Neural progenitor cell (in vitro differentiated cells): ENCODE results near the gene NKD1. TPM values are rescaled to one million over a fixed set of nuclear protein-coding genes. Genes with fewer than 3 reads are reported as not detected.

Source experiments
- DNase-seq: peaks from one replicate; pipeline ENCODE4 v3.0.0-alpha.2; 2016; ENCODE audit warnings: low spot score
- H2AFZ ChIP-seq: fragments of 200-600 bp; sonication (generic); replicated peaks from 2 replicates; pipeline ENCODE4 v1.6.1; 2016; ENCODE audit warnings: antibody characterized with exemption
- H3F3A ChIP-seq: fragments of 200-600 bp; sonication (generic); 2 replicates; pipeline ENCODE4 v1.6.1; 2016; ENCODE audit warnings: antibody characterized with exemption, low read depth
- H3K27ac ChIP-seq: fragments of 200-600 bp; sonication (generic); 2 replicates; pipeline ENCODE4 v1.5.1; 2016; ENCODE audit warnings: mild to moderate bottlenecking
- H3K27me3 ChIP-seq: fragments of 200-600 bp; sonication (generic); 2 replicates; pipeline ENCODE4 v1.6.1; 2016; ENCODE audit warnings: mild to moderate bottlenecking, moderate library complexity
- H3K36me3 ChIP-seq: fragments of 200-600 bp; sonication (generic); 2 replicates; pipeline ENCODE4 v1.5.1; 2016
- H3K4me1 ChIP-seq: fragments of 200-600 bp; sonication (generic); 2 replicates; pipeline ENCODE4 v1.6.1; 2016; ENCODE audit warnings: mixed run types
- H3K4me2 ChIP-seq: fragments of 200-600 bp; sonication (generic); 2 replicates; pipeline ENCODE4 v1.6.1; 2016
- H3K4me3 ChIP-seq: fragments of 200-600 bp; sonication (generic); 2 replicates; pipeline ENCODE4 v1.5.1; 2016
- H3K79me2 ChIP-seq: fragments of 200-600 bp; sonication (generic); 2 replicates; pipeline ENCODE4 v1.6.1; 2016; ENCODE audit warnings: low read depth
- H3K9ac ChIP-seq: fragments of 200-600 bp; sonication (generic); 2 replicates; pipeline ENCODE4 v1.6.1; 2016
- H3K9me3 ChIP-seq: fragments of 200-600 bp; sonication (generic); 2 replicates; pipeline ENCODE4 v1.5.1; 2016; ENCODE audit warnings: low read depth
- H4K20me1 ChIP-seq: fragments of 200-600 bp; sonication (generic); 2 replicates; pipeline ENCODE4 v1.6.1; 2016; ENCODE audit warnings: low read depth
- H3K27ac Mint-ChIP-seq: 3 replicates; pipeline ENCODE4 v1.8.0; 2021; ENCODE audit warnings: mixed read lengths
- H3K27me3 Mint-ChIP-seq: 2 replicates; pipeline ENCODE4 v1.8.0; 2022; ENCODE audit warnings: low read depth, mild to moderate bottlenecking, inconsistent platforms, moderate library complexity, mixed read lengths; ENCODE audit not compliant: insufficient read depth
- H3K36me3 Mint-ChIP-seq: 3 replicates; pipeline ENCODE4 v1.8.0; 2021; ENCODE audit warnings: mixed read lengths
- H3K4me1 Mint-ChIP-seq: 3 replicates; pipeline ENCODE4 v1.8.0; 2021; ENCODE audit warnings: mixed read lengths
- H3K4me3 Mint-ChIP-seq: 3 replicates; pipeline ENCODE4 v1.8.0; 2021; ENCODE audit warnings: mild to moderate bottlenecking, moderate library complexity, mixed read lengths
- H3K9me3 Mint-ChIP-seq: 3 replicates; pipeline ENCODE4 v1.8.0; 2020; ENCODE audit warnings: mixed read lengths
- EZH2 ChIP-seq: fragments of 200-600 bp; sonication (generic); IDR thresholded peaks from 2 replicates; pipeline ENCODE4 v1.6.1; 2017; ENCODE audit warnings: antibody characterized with exemption, mild to moderate bottlenecking, moderate library complexity
- EZH2phosphoT487 ChIP-seq: fragments of 200-600 bp; sonication (generic); IDR thresholded peaks from 2 replicates; pipeline ENCODE4 v1.6.1; 2017; ENCODE audit warnings: antibody characterized with exemption
- total RNA-seq: library from RNA; depleted of rRNA; stranded (reverse); fragments of >200 nt; gene quantifications from 2 replicates; pipeline ENCODE4 v1.2.3, GENCODE V29; 2015; ENCODE audit warnings: low replicate concordance
- TF ChIP-seq, protein P1 (sequence below): fragments of 200-600 bp; sonication (generic); IDR thresholded peaks from 2 replicates; pipeline ENCODE4 v1.5.1; 2017; ENCODE audit warnings: antibody characterized with exemption, mild to moderate bottlenecking

Gene NKD1
- total RNA-seq, 1 donor from 2014 or later, result 5.3 TPM

DNA sequence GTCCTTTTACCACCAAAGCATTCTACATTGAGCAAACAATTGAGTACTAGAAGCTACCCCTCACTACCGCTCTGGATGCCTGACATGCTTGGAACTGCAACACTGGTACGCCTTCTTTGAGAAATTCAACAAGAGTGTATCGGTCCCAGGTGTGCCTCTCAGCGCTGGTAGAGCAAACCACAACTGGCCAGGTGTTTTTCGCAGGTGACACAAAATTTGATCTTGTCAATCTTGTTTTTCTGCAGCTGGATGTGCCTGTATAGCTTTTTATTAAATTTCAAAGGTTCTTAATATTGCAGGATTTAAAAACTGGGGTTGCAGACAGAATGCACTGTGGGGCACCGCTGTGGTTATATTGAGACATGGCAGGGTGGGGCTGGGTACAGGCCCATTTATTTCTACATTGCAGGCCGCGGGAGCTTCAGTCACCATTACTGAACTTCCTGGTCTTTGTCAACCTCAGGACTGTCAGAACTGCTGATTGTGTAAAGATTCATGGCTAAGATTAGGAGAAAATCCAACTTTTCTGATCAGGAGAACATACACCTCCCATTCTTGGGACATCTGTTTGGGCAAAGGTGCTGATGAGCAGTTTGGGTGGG lies 137.4 kb downstream of the NKD1 start:
- DNase-seq, result no peak
- no peak overlapping the region for H3K4me2 ChIP-seq
- TF ChIP-seq, protein P1, sequence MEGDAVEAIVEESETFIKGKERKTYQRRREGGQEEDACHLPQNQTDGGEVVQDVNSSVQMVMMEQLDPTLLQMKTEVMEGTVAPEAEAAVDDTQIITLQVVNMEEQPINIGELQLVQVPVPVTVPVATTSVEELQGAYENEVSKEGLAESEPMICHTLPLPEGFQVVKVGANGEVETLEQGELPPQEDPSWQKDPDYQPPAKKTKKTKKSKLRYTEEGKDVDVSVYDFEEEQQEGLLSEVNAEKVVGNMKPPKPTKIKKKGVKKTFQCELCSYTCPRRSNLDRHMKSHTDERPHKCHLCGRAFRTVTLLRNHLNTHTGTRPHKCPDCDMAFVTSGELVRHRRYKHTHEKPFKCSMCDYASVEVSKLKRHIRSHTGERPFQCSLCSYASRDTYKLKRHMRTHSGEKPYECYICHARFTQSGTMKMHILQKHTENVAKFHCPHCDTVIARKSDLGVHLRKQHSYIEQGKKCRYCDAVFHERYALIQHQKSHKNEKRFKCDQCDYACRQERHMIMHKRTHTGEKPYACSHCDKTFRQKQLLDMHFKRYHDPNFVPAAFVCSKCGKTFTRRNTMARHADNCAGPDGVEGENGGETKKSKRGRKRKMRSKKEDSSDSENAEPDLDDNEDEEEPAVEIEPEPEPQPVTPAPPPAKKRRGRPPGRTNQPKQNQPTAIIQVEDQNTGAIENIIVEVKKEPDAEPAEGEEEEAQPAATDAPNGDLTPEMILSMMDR, result no peak
- no peak for TF ChIP-seq EZH2
- no peak for TF ChIP-seq EZH2phosphoT487
- H3F3A ChIP-seq, result no peaks in the 10 kb centered on the region
- no peak overlapping the region for H3K4me3 Mint-ChIP-seq
- H3K4me1 ChIP-seq, result no peaks in the 10 kb centered on the region
- no peaks in the 10 kb centered on the region for H3K9me3 ChIP-seq
- no peak overlapping the region for H3K27ac Mint-ChIP-seq
- no peaks in the 10 kb centered on the region for H4K20me1 ChIP-seq
- no peak overlapping the region for H2AFZ ChIP-seq
- no peaks in the 10 kb centered on the region for H3K36me3 Mint-ChIP-seq
- H3K9me3 Mint-ChIP-seq, result no peaks in the 10 kb centered on the region
- H3K27me3 ChIP-seq, result no peaks in the 10 kb centered on the region
- no peak overlapping the region for H3K4me3 ChIP-seq
- H3K27me3 Mint-ChIP-seq, result peaks cover 2% of the 10 kb centered on the region
- H3K79me2 ChIP-seq, result no peaks in the 10 kb centered on the region
- no peaks in the 10 kb centered on the region for H3K4me1 Mint-ChIP-seq
- H3K9ac ChIP-seq, result no peak overlapping the region
- H3K36me3 ChIP-seq, result no peaks in the 10 kb centered on the region
- no peak overlapping the region for H3K27ac ChIP-seq

GRCh38 chr16:50688083-50688482 lies 139.9 kb downstream of the NKD1 start:
- H3K27ac Mint-ChIP-seq, result no peak overlapping the region
- Histone ChIP-seq H3K4me3 (no peak overlapping the region), H3K9me3 (no peaks in the 10 kb centered on the region), H3K4me1 (no peaks in the 10 kb centered on the region), H3K79me2 (no peaks in the 10 kb centered on the region), H3K27me3 (peaks cover 17% of the 10 kb centered on the region), H4K20me1 (no peaks in the 10 kb centered on the region), H3K36me3 (no peaks in the 10 kb centered on the region), H3F3A (no peaks in the 10 kb centered on the region), H2AFZ (no peak overlapping the region), H3K27ac (no peak overlapping the region), H3K9ac (no peak overlapping the region), H3K4me2 (no peak overlapping the region)
- H3K27me3 Mint-ChIP-seq, result peaks cover 18% of the 10 kb centered on the region
- no peak for DNase-seq
- H3K9me3 Mint-ChIP-seq, result no peaks in the 10 kb centered on the region
- no peaks in the 10 kb centered on the region for H3K4me1 Mint-ChIP-seq
- H3K36me3 Mint-ChIP-seq, result no peaks in the 10 kb centered on the region
- TF ChIP-seq, protein P1, result no peak
- no peak overlapping the region for H3K4me3 Mint-ChIP-seq

DNA sequence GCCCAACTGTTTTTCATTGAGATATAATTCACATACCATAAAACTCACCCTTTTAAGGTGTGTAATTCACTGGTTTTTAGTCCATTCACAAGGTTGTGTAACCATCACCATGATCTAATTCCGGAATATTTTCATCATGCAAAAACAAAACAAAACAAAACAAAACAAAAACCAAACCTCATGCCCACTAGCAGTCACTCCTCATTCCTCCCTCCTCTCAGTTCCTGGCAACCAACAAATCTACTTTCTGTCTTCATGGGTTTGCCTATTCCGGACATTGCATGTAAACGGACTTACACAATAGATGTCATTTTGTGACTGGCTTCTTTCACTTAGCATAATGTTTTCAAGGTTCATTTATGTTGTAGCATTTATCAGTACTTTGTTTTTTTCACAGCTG lies 140.7 kb downstream of the NKD1 start:
- peaks cover 1% of the 10 kb centered on the region for H3K4me1 Mint-ChIP-seq
- Histone ChIP-seq H3K9ac (no peak overlapping the region), H3K36me3 (no peaks in the 10 kb centered on the region), H3K27me3 (peaks cover 24% of the 10 kb centered on the region), H3K27ac (no peak overlapping the region), H3K79me2 (no peaks in the 10 kb centered on the region), H3K4me1 (no peaks in the 10 kb centered on the region), H3K9me3 (no peaks in the 10 kb centered on the region), H2AFZ (no peak overlapping the region), H4K20me1 (no peaks in the 10 kb centered on the region), H3K4me3 (no peak overlapping the region), H3K4me2 (no peak overlapping the region), H3F3A (no peaks in the 10 kb centered on the region)
- H3K27me3 Mint-ChIP-seq, result peaks cover 19% of the 10 kb centered on the region
- H3K4me3 Mint-ChIP-seq, result no peak overlapping the region
- H3K9me3 Mint-ChIP-seq, result no peaks in the 10 kb centered on the region
- no peaks in the 10 kb centered on the region for H3K36me3 Mint-ChIP-seq
- TF ChIP-seq EZH2phosphoT487 (no peak), EZH2 (no peak)
- TF ChIP-seq, protein P1, result no peak
- no peak for DNase-seq
- H3K27ac Mint-ChIP-seq, result no peak overlapping the region
